GM21576 (cell line): Measurements from ENCODE around the gene RSPH1.

Experiments
- ATAC-seq: cut with Tn5 transposase; IDR thresholded peaks from one replicate; pipeline ENCODE4 v1.9.1; 2021; ENCODE audit warnings: mild to moderate bottlenecking, moderate library complexity; ENCODE audit not compliant: unreplicated experiment

Gene RSPH1

DNA sequence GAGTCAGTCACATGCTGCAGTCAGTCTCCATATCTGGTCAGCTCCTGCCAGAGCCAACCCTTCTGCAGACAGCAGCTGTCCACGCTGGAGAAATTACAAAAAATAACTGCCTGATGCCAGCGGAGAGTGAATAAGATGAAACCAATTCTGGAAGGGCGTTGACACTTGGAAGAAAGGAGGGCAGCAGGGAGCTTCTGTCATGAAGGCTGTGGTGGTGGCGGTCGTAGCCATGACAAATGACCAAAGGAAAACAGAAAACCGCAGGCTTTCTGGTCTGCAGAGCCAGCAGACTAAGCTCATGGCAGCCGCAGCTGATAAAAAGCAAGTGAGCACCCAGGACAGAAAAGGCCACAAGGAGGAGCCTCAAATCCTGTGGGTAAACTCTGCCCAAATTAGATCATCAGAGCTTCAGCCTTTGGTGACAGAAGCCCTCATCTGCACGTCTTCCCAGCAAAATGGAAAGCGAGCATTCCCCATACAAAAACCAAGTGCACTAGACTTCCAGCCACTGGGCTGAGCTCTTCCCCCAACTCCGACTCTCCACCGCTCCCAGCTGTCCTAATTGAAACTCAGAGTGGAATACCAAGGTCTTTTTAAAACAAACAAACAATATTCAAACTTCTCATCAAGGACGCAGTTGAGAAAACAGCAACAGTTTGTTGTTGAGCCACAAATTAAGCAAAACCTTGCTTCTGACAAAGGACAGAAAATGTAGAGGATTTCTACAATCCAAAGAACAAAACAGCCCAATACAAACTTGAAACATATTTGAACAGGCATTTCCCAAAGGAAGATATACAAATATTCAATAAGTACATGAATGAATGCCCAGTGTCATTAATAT lies 28.7 kb downstream of the RSPH1 start:
- ATAC-seq, result no peak

DNA sequence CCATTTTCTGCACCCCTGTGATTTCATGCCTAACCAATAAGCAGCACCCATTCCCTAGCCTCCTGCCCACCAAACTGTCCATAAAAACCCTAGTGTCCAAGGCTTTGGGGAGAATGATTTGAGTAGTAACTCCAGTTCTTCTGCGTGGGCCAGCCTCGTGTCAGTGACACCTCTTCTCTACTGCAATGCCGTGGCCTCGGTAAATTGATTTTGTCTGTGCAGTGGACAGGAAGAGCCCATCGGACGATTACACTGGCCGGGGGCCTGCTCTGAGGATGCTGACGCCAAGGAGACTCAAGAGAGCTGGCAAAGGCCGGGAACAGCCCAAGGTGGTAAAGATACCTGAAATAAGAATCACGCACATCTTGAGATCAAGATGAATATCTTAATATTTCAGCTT lies 29.3 kb downstream of the RSPH1 start:
- no peak for ATAC-seq

DNA sequence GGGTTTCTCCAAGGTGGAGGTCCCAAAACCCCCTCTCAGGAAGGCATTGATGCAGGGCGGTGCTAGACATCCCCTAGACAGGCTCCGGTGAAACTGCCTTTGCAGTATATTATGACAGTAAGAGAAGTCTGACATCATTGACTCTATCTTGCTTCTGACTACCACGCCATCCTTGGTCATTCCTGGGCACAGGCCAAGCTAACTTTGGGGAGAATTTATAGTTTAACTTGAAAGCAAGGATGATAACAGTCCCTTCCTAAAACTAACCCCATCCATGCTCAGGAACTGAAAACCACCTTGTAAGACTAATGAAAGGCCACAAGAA lies 30.3 kb downstream of the RSPH1 start:
- ATAC-seq, result no peak

DNA sequence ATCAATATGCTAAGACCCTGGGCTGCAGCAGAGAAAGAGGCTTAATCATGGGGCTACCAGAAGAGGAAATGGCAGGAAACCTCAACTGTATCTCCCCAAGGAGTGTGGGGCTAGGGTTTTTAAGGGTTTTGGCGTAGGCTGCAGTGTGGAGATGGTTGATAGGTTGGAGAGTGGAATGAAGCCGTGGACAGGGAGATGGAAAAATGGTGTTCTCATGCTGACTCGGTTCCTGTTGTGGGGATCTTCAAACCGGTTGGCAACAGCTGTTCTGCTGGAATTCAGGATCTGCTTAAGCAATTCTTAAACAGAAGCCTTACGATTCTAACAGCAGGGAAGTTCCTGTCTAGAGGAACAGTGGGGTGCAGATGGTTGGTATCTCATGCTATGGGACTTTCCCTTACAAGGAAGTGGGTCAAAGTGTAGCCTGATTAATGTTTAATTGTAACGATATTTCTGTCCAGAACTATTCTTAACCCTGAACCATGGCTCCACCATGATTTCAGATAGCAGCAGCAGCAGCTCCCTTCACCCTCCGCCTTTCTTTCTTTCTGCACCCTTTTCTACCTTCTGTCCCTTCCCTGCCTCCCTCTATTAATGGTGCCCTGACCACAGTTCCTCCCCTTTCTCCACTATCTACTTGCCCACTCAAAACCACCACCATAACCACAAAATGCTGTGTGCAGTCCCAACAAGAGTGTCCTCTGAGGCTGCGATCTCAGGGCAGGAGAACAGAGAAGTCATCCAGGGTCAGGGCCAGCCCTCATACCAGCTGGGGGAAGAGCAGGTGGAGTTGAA lies 30.8 kb downstream of the RSPH1 start:
- ATAC-seq, result no peak

DNA sequence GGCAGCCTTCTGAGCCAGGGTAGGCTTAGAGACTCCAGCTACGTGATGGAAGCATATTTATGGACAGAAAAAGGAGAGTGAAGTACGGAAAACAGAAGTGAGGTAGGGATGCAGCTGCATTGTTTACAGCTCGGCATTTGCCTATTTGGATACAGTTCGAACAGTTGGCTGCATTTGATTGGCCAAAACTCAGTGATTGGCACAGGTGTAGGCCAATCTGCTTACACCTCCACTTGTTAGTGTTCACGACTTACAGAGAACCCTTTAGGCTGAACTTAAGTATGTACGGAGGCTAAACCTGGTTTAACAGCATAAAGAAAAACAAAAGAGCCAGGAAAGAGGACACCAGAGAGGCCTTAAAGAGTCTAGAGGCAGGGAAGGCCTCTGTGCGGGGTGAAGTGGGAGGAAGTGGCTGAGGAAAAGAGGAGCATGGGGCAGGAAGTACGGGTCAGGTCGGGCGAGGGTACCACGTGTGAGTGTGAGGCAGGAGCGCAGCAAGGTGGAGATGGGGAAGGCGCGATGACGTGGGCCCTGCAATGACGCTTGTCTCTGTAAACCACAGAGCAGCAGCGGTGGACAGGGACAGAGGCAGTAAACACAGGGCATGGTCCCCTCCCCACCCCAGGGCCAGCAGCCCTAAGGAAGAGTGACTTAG lies 32.0 kb downstream of the RSPH1 start:
- ATAC-seq, result no peak

DNA sequence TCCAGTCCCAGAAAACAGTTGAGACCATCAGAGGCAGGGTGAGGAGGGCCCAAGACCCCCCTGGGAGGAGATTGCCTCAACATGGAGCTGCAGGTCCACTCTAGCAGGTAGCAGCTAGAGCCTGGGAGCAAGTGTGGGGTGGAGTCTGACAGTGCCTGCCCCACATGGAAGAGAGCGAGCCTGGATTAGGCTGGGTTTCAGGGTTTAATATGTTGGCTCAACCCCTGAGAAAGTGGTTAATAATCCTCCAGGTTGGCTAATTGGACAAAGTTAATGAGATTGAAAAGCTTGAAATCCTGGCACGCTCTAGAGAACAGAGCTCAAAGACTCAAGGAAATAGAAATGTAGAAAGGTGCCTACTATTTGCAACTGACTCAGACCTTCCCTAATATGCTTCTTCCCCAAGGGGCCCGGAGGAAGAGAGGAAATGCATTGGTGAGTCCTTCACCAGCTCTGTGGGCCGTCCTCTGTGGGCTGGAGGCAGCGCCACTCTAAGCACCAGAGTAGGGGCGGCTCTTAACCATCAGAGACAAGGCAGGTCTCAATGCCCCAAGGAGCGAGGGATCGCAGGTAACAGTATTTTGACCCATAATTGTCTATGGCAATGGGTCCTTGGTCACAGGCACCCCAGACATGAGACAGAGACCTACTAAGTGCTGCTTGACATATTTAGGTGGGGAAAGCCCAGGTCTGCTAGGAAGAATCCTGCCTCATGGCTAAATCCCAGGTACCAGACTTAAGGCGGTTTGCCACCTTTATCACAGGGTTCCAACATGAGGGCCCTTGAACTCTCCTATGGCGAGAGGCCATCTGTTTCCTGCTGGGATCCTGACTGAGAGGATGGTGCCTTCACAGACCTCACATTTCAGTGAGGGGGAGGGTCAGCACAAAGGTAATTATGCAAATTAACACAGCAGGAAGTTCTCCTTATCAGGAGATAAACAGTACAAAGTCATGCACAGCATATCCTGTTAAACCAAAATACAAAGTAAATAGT lies 33.8 kb downstream of the RSPH1 start:
- ATAC-seq, result no peak

DNA sequence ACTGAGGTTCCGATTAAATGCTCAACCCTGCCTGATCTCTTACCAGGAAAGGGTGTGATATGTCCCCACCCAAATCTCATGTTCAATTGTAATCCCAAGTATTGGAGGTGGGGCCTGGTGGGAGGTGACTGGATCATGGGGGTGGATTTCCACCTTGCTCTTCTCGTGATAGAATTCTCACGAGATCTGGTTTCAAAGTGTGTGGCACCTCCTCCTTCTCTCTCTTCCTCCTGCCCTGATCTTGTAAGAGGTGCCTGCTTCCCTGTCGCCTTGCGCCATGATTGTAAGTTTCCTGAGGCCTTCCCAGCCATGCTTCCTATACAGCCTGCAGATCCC lies 34.9 kb downstream of the RSPH1 start:
- ATAC-seq, result no peak

DNA sequence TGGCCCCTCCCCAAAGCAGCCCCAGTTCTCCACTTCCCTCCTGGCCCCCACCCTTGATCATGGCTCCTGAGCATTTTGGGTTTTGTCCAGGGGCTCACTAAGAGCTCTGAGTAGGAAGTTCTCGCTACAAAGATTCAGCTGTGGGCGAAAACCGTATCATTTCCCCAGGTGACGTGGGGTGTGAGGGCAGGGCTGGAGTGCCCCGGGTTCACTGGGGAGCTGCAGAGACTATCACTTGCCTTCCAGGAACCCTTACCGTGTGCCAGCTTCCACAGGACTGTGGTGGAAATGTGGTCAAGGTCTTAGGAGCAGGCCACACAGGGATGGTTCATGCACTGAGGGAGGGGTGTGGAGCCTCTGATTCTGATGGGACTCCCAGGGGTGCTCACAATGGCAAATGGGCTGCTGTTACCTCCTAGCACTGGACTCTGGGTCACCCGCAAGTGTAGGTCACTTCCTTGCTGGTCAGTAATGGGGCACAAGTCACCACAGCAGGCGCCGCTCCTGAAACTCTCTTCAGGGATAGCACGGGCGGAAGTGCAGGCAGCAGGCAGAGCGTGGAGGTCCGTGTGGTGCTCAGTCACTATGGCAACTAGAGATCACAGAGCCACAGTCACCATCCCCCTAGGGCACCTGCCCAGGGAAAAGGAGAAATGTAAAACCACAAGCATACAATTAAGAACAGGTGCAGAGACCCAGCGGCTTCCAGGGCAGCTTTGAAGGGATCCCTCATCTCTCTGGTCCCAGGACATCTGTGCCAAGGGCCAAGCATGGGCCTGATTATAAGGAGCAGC lies 35.4 kb downstream of the RSPH1 start:
- ATAC-seq, result peak; percentile 58

DNA sequence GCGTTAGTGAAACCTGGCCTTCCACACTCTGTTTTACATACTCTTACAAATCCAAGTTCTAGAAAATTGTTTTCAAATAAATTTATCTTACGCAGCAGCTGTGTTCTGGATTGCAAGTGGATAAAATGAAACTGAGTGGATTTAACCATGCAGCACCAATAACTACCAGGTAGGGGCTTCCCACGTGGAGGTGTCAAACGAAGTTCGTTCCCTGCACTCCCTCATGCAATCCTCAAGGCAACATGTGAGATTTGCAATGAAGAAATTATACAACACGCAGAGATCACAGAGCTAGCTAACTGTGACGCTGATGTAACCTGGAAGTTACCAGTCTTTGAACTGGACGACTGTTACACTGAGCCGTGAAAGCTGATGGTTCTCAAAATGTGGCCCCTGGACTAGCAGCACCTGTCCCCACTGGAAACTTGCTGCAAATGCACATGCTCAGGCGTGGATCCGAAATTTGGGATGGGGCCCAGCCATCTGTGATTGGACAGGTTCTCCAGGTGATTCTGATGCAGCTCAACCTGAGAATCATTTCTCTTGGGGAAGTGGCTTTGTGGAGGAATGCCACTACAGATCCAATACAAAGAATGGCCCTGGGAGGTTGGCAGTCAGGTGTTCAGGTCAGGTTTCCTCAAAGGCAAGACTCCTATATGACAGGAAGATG lies 36.3 kb downstream of the RSPH1 start:
- ATAC-seq, result no peak

DNA sequence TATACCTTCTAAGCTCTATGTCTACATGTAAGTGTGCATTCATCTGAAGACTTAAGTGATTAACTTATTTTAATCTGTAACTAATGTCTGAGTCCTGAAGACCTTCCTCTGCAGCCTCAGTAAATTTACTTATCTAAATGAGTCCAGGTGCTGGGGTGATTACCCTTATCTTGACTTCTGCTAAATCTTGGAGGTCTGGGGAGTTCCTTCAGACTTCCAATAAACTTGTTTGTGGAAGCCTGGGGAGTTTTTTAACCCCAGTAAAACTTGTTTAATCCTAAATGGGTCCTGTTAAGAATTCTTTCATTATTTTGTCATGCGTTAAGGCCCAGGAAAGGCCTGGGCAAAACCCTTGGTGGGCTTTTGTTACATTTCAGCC lies 37.0 kb downstream of the RSPH1 start:
- no peak for ATAC-seq

DNA sequence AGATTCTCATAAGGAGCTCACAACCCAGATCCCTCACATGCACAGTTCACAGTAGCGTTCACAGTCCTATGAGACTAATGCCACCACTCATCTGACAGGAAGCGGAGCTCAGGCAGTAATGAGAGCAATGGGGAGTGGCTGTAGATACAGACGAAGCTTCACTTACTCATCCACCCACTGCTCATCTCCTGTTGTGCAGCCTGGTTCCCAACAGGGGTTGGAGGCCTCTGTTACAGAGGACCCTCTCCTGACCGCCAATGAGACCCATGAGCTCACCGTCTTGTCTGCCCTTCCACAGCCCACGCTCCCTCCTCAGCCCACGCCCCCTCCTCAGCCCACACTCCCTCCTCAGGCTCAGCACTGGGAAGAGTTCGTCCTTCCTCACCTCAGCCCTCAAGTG lies 39.6 kb downstream of the RSPH1 start:
- ATAC-seq, result no peak

DNA sequence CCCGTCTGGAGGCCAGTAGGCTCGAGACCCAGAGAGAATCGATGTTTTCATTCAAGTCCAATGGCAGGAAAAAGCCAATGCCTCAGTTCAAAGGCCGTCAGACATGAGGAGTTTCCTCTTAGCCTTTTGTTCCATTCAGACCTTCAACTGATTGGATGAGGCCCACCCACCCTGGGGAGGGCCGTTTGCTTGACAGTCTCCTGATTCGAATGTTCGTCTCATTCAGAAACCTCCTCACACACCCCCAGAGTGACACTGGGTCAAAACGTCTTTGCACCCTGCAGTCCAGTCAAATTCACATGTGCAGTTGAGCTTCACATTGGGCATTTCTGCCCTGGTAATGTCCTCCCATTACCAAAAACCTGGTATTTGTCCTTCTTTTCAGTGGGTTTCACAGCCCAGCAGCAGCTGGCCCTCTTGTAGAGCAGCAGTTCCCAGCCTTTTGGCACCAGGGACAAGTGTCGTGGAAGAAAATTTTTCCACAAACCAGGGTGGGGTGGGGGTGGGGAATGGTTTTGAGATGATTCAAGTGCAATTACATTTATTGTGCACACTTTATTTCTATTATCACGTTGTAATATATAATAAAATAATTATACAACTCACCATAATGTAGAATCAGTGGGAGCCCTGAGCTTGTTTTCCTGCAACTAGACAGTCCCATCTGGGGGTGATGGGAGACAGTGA lies 40.1 kb downstream of the RSPH1 start:
- no peak for ATAC-seq

DNA sequence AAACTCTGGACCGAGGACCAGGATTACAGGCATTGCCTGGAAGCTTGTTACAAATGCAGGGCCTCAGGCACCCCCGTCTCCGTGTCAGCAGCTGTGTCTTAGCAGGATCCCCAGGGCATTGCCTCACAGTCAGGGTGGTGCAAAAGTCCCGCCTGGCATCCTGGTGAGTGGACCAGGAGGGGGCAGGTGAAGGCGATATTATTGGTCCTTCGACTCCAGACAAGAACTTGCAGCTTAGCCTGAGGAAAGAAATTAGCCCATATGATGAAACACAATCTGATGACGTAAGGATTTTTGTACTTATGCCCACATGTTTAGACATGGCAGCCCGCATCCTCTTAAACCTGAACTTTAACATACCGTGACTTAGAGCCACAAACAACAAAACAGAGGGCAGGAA lies 40.8 kb downstream of the RSPH1 start:
- no peak for ATAC-seq

DNA sequence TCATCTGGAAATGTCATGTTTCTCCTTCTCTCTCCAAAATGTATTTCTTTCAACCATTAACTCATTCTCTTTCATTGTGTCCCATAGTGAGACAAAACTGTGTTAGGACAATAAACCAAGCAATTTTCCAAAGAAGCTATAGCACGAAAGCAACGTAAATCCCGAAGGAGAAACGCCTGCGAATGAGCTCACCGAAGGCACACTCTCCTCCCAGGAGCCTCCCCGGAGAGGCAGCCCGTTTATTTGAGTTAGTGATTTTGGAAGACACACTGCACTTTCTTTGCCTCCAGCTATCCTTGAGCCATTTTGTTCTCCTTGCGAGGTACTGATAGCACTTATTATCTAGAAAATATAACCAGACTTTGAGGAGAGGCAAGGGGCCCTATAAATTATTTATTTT lies 41.2 kb downstream of the RSPH1 start:
- no peak for ATAC-seq

DNA sequence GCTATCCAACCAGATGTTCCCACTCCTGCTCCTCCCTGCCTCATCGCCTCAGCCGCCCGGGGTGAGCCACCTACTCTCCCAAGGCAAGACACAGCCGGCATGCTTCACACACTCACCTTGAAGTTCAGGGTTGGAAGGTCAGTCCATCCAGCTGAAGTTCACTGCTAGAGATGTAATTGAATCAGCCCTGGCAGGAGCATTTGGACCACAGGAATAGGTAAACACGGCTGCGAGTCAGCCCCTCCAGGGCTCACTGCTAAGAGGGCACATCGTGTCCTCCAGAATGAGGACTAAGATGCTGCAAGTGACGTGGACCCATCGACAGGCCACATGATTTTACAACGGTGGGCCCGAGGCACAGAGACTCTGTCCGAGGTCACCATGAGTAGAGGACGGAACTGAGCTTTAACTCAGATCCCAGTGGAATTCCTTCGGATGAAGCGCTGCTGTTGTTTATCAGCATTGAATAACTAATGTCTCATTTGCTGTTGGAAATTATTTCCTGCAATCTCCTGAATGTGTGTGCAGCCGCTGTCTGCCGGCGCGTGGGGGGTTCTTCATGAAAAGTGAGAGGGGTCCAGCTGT lies 41.9 kb downstream of the RSPH1 start:
- no peak for ATAC-seq

DNA sequence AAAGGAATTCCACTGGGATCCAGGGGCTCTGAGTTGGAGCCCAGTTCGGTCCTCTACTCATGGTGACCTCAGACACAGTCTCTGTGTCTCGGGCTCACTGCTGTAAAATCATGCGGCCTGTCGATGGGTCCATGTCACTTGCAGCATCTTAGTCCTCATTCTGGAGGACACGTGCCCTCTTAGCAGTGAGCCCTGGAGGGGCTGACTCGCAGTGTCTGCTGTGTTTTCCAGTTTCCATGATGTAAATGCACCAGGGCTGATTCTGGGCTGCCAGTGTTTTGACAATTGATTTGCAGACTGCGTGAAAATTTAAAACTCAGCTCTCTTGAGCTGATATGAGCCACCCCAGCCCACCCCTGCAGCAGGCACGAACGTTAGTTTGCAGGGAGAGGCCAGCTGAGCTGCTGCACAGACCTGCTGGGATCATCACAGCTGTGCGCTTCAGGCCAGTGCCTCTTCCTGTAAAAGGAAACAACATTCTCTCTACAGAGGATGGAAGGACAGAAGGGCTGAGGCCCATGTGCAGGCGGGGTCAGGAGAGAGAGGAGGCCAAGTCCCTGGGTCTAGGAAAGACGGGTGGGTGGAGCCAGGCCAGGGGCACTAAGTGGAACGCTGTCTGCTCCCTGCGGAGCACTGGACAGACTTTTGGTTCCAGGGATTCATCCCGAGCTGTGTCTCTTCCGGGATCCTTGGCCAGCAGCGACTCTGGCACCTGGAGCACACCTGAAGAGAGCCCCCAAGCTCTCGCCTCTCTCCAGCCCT lies 42.6 kb downstream of the RSPH1 start:
- no peak for ATAC-seq

DNA sequence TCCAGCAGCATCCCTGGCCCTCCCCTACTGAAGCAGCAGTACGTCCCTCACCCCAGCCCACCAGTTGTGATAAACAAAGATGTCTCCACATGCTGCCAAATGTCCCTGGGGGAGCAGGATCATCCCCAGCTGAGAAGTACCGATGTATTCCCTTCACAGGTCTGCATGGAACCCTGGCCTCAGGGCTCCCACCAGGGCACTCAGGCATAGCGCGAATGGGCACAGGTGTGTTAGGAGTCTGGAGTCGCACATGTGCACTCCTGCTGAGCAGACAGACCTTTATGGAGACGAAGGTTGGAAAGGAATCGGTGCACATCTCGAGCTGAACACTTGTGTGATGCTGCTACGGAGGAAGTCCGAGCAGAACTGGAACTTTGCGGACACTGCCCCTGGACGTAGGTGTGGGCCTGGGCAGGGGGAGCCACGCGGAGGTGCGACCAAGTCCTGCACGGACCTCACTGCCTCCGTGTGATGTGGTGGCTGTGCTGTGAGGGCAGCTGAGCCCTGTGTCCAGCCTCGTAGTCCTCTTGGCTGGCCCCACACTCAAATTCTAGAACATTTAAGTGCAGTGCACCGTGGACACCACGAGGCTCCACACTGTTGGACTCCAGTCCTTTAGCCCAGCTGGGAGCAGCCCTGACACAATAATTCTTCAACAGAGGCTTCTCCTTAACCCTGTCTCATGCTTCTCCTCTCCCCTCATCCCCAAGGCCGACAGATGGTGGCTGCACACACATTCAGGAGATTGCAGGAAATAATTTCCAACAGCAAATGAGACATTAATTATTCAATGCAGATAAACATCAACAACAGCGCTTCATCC lies 43.4 kb downstream of the RSPH1 start:
- ATAC-seq, result no peak
